H9 (cell line): ENCODE measurements around the gene MNAT1. TPM values are rescaled to one million over a fixed set of nuclear protein-coding genes. Genes with fewer than 3 reads are reported as not detected.

Experiments
- DNase-seq: peaks from one replicate; pipeline ENCODE4 v3.0.0-alpha.2; 2017
- H2AFZ ChIP-seq: one replicate; pipeline ENCODE4 v1.6.1; 2013; ENCODE audit warnings: mild to moderate bottlenecking, low read length, control low read depth, moderate library complexity
- H2AK5ac ChIP-seq: 2 replicates; pipeline ENCODE4 v1.6.1; 2013; ENCODE audit warnings: low read length, control low read depth, mixed read lengths; ENCODE audit not compliant: insufficient read length
- H2BK120ac ChIP-seq: one replicate; pipeline ENCODE4 v1.6.1; 2013; ENCODE audit warnings: low read depth, mild to moderate bottlenecking, low read length, control low read depth, inconsistent platforms; ENCODE audit not compliant: poor library complexity, severe bottlenecking
- H2BK12ac ChIP-seq: 2 replicates; pipeline ENCODE4 v1.6.1; 2013; ENCODE audit warnings: low read length, control low read depth, mixed read lengths, low read depth; ENCODE audit not compliant: insufficient read length
- H2BK15ac ChIP-seq: 2 replicates; pipeline ENCODE4 v1.6.1; 2013; ENCODE audit warnings: low read depth, low read length, control low read depth
- H2BK20ac ChIP-seq: one replicate; pipeline ENCODE4 v1.6.1; 2013; ENCODE audit warnings: low read depth, mild to moderate bottlenecking, low read length, control low read depth, inconsistent platforms; ENCODE audit not compliant: poor library complexity, severe bottlenecking
- H2BK5ac ChIP-seq: 2 replicates; pipeline ENCODE4 v1.6.1; 2013; ENCODE audit warnings: low read length, control low read depth, mixed read lengths; ENCODE audit not compliant: insufficient read length
- H3K14ac ChIP-seq: 2 replicates; pipeline ENCODE4 v1.6.1; 2013; ENCODE audit warnings: low read length, control low read depth; ENCODE audit not compliant: insufficient read depth
- H3K18ac ChIP-seq: 2 replicates; pipeline ENCODE4 v1.6.1; 2013; ENCODE audit warnings: low read depth, mild to moderate bottlenecking, mixed read lengths, low read length, control low read depth; ENCODE audit not compliant: insufficient read length
- H3K23ac ChIP-seq: 2 replicates; pipeline ENCODE4 v1.6.1; 2013; ENCODE audit warnings: low read length, control low read depth, mixed read lengths, low read depth; ENCODE audit not compliant: insufficient read length
- H3K23me2 ChIP-seq: 2 replicates; pipeline ENCODE4 v1.6.1; 2013; ENCODE audit warnings: low read depth, mild to moderate bottlenecking, mixed read lengths, low read length, control low read depth; ENCODE audit not compliant: insufficient read length, poor library complexity, severe bottlenecking
- H3K27ac ChIP-seq: 2 replicates; pipeline ENCODE4 v1.5.1; 2013; ENCODE audit warnings: low read length, control low read depth, mixed read lengths, low read depth; ENCODE audit not compliant: insufficient read length
- H3K27me3 ChIP-seq: 2 replicates; pipeline ENCODE4 v1.6.1; 2013; ENCODE audit warnings: low read length, control low read depth, inconsistent platforms; ENCODE audit not compliant: insufficient read depth
- H3K4ac ChIP-seq: 2 replicates; pipeline ENCODE4 v1.6.1; 2013; ENCODE audit warnings: low read depth, mild to moderate bottlenecking, control low read depth, inconsistent platforms, low read length, moderate library complexity
- H3K4me1 ChIP-seq: 2 replicates; pipeline ENCODE4 v1.6.1; 2013; ENCODE audit warnings: low read length, control low read depth, inconsistent platforms; ENCODE audit not compliant: insufficient read depth
- H3K4me2 ChIP-seq: 2 replicates; pipeline ENCODE4 v1.6.1; 2013; ENCODE audit warnings: low read length, control low read depth, mixed read lengths; ENCODE audit not compliant: insufficient read length, insufficient read depth
- H3K56ac ChIP-seq: 2 replicates; pipeline ENCODE4 v1.6.1; 2013; ENCODE audit warnings: low read depth, mild to moderate bottlenecking, mixed read lengths, low read length, control low read depth; ENCODE audit not compliant: insufficient read length
- H3K79me1 ChIP-seq: 2 replicates; pipeline ENCODE4 v1.6.1; 2013; ENCODE audit warnings: low read depth, mild to moderate bottlenecking, moderate library complexity, low read length, control low read depth, inconsistent platforms; ENCODE audit not compliant: insufficient read depth, poor library complexity, severe bottlenecking
- H3K79me2 ChIP-seq: 2 replicates; pipeline ENCODE4 v1.6.1; 2013; ENCODE audit warnings: low read length, control low read depth, inconsistent platforms; ENCODE audit not compliant: insufficient read depth
- H3K9ac ChIP-seq: 2 replicates; pipeline ENCODE4 v1.6.1; 2013; ENCODE audit warnings: low read length, control low read depth, mixed read lengths; ENCODE audit not compliant: insufficient read length; ENCODE audit errors: extremely low read depth
- H3K9me3 ChIP-seq: one replicate; pipeline ENCODE4 v1.6.1; 2013; ENCODE audit warnings: low read depth, low read length, inconsistent platforms; ENCODE audit not compliant: control insufficient read depth
- H3T11ph ChIP-seq: one replicate; pipeline ENCODE4 v1.6.1; 2013; ENCODE audit warnings: mild to moderate bottlenecking, low read length, control low read depth, inconsistent platforms
- H4K20me1 ChIP-seq: one replicate; pipeline ENCODE4 v1.6.1; 2013; ENCODE audit not compliant: control insufficient read depth, insufficient read length, insufficient read depth
- H4K5ac ChIP-seq: 2 replicates; pipeline ENCODE4 v1.6.1; 2013; ENCODE audit warnings: low read depth, mild to moderate bottlenecking, mixed read lengths, low read length, control low read depth; ENCODE audit not compliant: insufficient read length
- H4K8ac ChIP-seq: replicated peaks from 2 replicates; pipeline ENCODE4 v1.6.1; 2013; ENCODE audit warnings: low read length, control low read depth, mixed read lengths, low read depth; ENCODE audit not compliant: insufficient read length
- H4K91ac ChIP-seq: 2 replicates; pipeline ENCODE4 v1.6.1; 2013; ENCODE audit warnings: low read depth, mild to moderate bottlenecking, moderate library complexity, mixed read lengths, low read length, control low read depth; ENCODE audit not compliant: insufficient read length
- H3K27ac Mint-ChIP-seq, 3 experiments: 2 replicates in 2 of 3; 3 replicates in 1 of 3; pipeline ENCODE4 v1.8.0; 2020 to 2021; ENCODE audit warnings: mixed read lengths in 3 of 3, mild to moderate bottlenecking in 1 of 3, moderate library complexity in 1 of 3
- H3K27me3 Mint-ChIP-seq: 2 replicates; pipeline ENCODE4 v1.8.0; 2021; ENCODE audit warnings: low read depth, mild to moderate bottlenecking, moderate library complexity, mixed read lengths
- H3K36me3 Mint-ChIP-seq, 3 experiments: 2 replicates in 2 of 3; 3 replicates in 1 of 3; pipeline ENCODE4 v1.8.0; 2020 to 2021; ENCODE audit warnings: low read depth in 3 of 3, mixed read lengths in 3 of 3; ENCODE audit not compliant: insufficient read depth in 1 of 3
- H3K4me1 Mint-ChIP-seq, 2 experiments: 2 replicates each; pipeline ENCODE4 v1.8.0; 2020; ENCODE audit warnings: mixed read lengths in 2 of 2
- H3K4me3 Mint-ChIP-seq, 2 experiments: 2 replicates in 1 of 2; 3 replicates in 1 of 2; pipeline ENCODE4 v1.8.0; 2020 to 2021; ENCODE audit warnings: mild to moderate bottlenecking in 2 of 2, mixed read lengths in 2 of 2, moderate library complexity in 1 of 2
- H3K9me3 Mint-ChIP-seq, 2 experiments: 2 replicates in 1 of 2; 3 replicates in 1 of 2; pipeline ENCODE4 v1.8.0; 2020; ENCODE audit warnings: mild to moderate bottlenecking in 2 of 2, mixed read lengths in 2 of 2, moderate library complexity in 1 of 2
- CTCF ChIP-seq: fragments of 200-600 bp; sonication (generic); conservative IDR thresholded peaks from 3 replicates; pipeline ENCODE4 v1.8.0; 2021; ENCODE audit warnings: antibody characterized with exemption, mild to moderate bottlenecking
- WGBS: extraction: QIAGEN DNeasy Blood & Tissue Kit; methylation state at CpG from one replicate; pipeline ENCODE4 v1.1.7; 2013; ENCODE audit warnings: missing lambda C conversion rate, low lambda C conversion rate, mixed read lengths; ENCODE audit not compliant: insufficient read length; ENCODE audit errors: extremely low coverage; 5-methylcytosine and 5-hydroxymethylcytosine counted together
- total RNA-seq: library from RNA; stranded (reverse); gene quantifications from 2 replicates; pipeline ENCODE4 v1.2.1, GENCODE V29; 2021

MNAT1 gene
- total RNA-seq, 1 experiment from 2014 or later, result 43.1 TPM

GRCh38 chr14:60735416-60735815 is 855 bp downstream of the MNAT1 start:
- no peak for DNase-seq
- WGBS, result no CpG with 5 or more reads among the region's 5 CpGs
- Mint-ChIP-seq H3K4me1 (peaks cover 11 to 17% of the 10 kb centered on the region in 2 experiments), H3K36me3 (peaks cover 0 to 3% (median 0%) of the 10 kb centered on the region in 3 experiments; a peak in 2 of 7 replicates), H3K4me3 (peak overlapping the region; percentile 98), H3K27ac (no peak overlapping the region; a peak in 1 of 7 replicates), H3K27me3 (peaks cover 7% of the 10 kb centered on the region), H3K9me3 (no peaks in the 10 kb centered on the region; a peak in 1 of 5 replicates)
- Histone ChIP-seq H3K4me1 (no peaks in the 10 kb centered on the region), H3K14ac (no peak overlapping the region), H3T11ph (no peak overlapping the region), H2BK120ac (no peak overlapping the region), H2BK5ac (no peak overlapping the region), H2BK15ac (no peak overlapping the region), H3K27me3 (no peaks in the 10 kb centered on the region), H3K56ac (no peak overlapping the region), H4K5ac (no peak overlapping the region), H2BK20ac (no peak overlapping the region), H3K79me2 (peaks cover 7% of the 10 kb centered on the region; the same call in 1 of the 2 replicates), H3K4me2 (peak overlapping the region; percentile 55), H4K91ac (no peak overlapping the region), H3K23ac (no peak overlapping the region), H4K8ac (no peak overlapping the region), H3K27ac (no peak overlapping the region), H3K79me1 (no peaks in the 10 kb centered on the region), H3K9me3 (no peaks in the 10 kb centered on the region), H2AK5ac (no peak overlapping the region), H3K18ac (no peak overlapping the region), H2BK12ac (no peak overlapping the region), H3K9ac (peak overlapping the region; percentile 90), H4K20me1 (no peaks in the 10 kb centered on the region), H3K4ac (no peak overlapping the region), H2AFZ (no peak overlapping the region), H3K23me2 (peaks cover 3% of the 10 kb centered on the region)
- TF ChIP-seq CTCF, result no peak
